ENCODE data around the gene RXRA. TPM values are rescaled to one million over a fixed set of nuclear protein-coding genes. Genes with fewer than 3 reads are reported as not detected.
A peak's percentile ranks its signal among the peaks of the same experiment; 100 is the strongest.

RXRA gene
- total and polyA plus RNA-seq, 2 of the 13 experiments (the other 11 are each of a cell fraction or from before 2014, with no cell fraction given) = 18.9 to 29.2 TPM

GRCh38 chr9:134434894-134435506 is 108.7 kb downstream of the RXRA start (continued):
- TF ChIP-seq MTF1 (CRISPR knock-in tag; IDR thresholded peaks at IDR 0.05) = peak; percentile 69; the same call in 1 of the 2 replicates
- 0 out of 2 replicates have a peak, but pooled peaks have one; percentile 42 for TF ChIP-seq ZNF776 (CRISPR knock-in tag; IDR thresholded peaks at IDR 0.05)
- TF ChIP-seq MEIS1 (CRISPR knock-in tag; IDR thresholded peaks at IDR 0.05; ENCODE audit: borderline replicate concordance) = 0 out of 2 replicates have a peak, but pooled peaks have one; percentile 24
- no peak for TF ChIP-seq ZFP37 (CRISPR knock-in tag; IDR thresholded peaks at IDR 0.05; ENCODE audit: borderline replicate concordance)
- TF ChIP-seq SAP130 (CRISPR knock-in tag; IDR thresholded peaks at IDR 0.05; ENCODE audit: low read depth) = peak; percentile 80
- 0 out of 2 replicates have a peak, but pooled peaks have one; percentile 43 for TF ChIP-seq POLR2G (IDR thresholded peaks at IDR 0.05; ENCODE audit: low read depth, low read length)
- TF ChIP-seq ADNP (CRISPR knock-in tag; IDR thresholded peaks at IDR 0.05) = no peak
- TF ChIP-seq SOX13 (IDR thresholded peaks at IDR 0.05) = no peak
- 0 out of 4 replicates have a peak, but pooled peaks of 1 of the 2 experiments have one; percentile 39 for TF ChIP-seq SOX13 (CRISPR knock-in tag; conservative IDR thresholded peaks at IDR 0.05 in 1 of 2, IDR thresholded peaks at IDR 0.05 in 1 of 2)
- TF ChIP-seq CREB3 (CRISPR knock-in tag; IDR thresholded peaks at IDR 0.05) = no peak
- no peak for TF ChIP-seq TOE1 (CRISPR knock-in tag; IDR thresholded peaks at IDR 0.05)
- no peak for TF ChIP-seq GATA4 (IDR thresholded peaks at IDR 0.05; ENCODE audit: borderline replicate concordance, low read depth)
- peak; percentile 66 for TF ChIP-seq MAX (IDR thresholded peaks at IDR 0.05)
- no peak for TF ChIP-seq ZNF577 (CRISPR knock-in tag; IDR thresholded peaks at IDR 0.05; ENCODE audit: borderline replicate concordance, low read depth)
- TF ChIP-seq SOX6 (IDR thresholded peaks at IDR 0.05) = no peak
- peak; percentile 47; the same call in 1 of the 2 replicates for TF ChIP-seq SOX6 (CRISPR knock-in tag; IDR thresholded peaks at IDR 0.05)
- TF ChIP-seq FOXA3 (CRISPR knock-in tag; IDR thresholded peaks at IDR 0.05) = peak; percentile 48; the same call in 1 of the 2 replicates
- no peak for TF ChIP-seq MXD3 (CRISPR knock-in tag; IDR thresholded peaks at IDR 0.05)
- TF ChIP-seq ZNF20 (CRISPR knock-in tag; IDR thresholded peaks at IDR 0.05) = no peak
- peak; percentile 68; the same call in 1 of the 2 replicates for TF ChIP-seq RFX5 (IDR thresholded peaks at IDR 0.05; ENCODE audit: low read depth, low read length)
- no peak for TF ChIP-seq KAT2B (IDR thresholded peaks at IDR 0.05; ENCODE audit: borderline replicate concordance, low read depth, low read length)
- no peak for TF ChIP-seq ZNF335 (CRISPR knock-in tag; IDR thresholded peaks at IDR 0.05)
- TF ChIP-seq CHD2 (IDR thresholded peaks at IDR 0.05; ENCODE audit: low read depth, low read length) = no peak
- no peak for TF ChIP-seq MLXIP (CRISPR knock-in tag; IDR thresholded peaks at IDR 0.05; ENCODE audit: borderline replicate concordance)
- no peak for TF ChIP-seq ZNF879 (CRISPR knock-in tag; IDR thresholded peaks at IDR 0.05)
- no peak for TF ChIP-seq ZNF225 (CRISPR knock-in tag; IDR thresholded peaks at IDR 0.05)
- no peak for TF ChIP-seq DBP (CRISPR knock-in tag; IDR thresholded peaks at IDR 0.05; ENCODE audit: not compliant biosample characterization)
